ENCODE results near the gene OGFOD1.

Gene OGFOD1

DNA sequence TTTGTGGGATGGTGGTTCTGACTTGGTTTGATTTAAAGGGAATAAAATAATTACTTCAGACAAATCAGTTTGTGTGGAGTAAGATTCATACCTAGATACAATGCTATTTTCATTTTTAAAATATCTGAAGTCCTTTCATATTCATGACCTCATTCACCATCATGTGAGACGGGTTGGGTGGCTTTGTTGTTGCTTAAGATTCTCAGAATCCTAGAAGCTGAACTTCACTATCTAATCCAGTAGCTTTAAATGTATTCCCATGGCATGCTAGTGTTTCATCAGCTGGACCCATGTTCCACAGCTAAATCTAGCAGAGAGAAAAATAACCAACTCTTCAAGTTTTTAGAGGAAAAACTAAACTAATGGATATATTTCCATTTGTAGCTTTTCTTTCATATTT, 23.3 kb upstream of the OGFOD1 start:
- H3K36me3 ChIP-seq (ENCODE audit: control insufficient read depth, insufficient read depth, low read length): peaks cover 29% of the 10 kb centered on the region
- no peaks in the 10 kb centered on the region for H3K4me1 ChIP-seq (ENCODE audit: control insufficient read depth, insufficient read depth, low read length, poor library complexity, severe bottlenecking)
- no peaks in the 10 kb centered on the region for H3K9me3 ChIP-seq (ENCODE audit: control insufficient read depth, low read length)
- WGBS, 2 experiments (ENCODE audit: insufficient coverage in 2 of 2): 100% methylated on average over 1 of the region's 1 CpG; no CpG with 5 or more reads in 1 of the 2 experiments
- H3K27ac ChIP-seq (ENCODE audit: low read depth, low read length, severe bottlenecking): no peak overlapping the region
- no peak overlapping the region for H3K4me3 ChIP-seq (ENCODE audit: extremely low read depth, insufficient read depth, low read length, poor library complexity, severe bottlenecking)

- H3K36me3 ChIP-seq (ENCODE audit: control insufficient read depth, insufficient read depth, low read length): peaks cover 77% of the 10 kb centered on the region
Observed at GRCh38 chr16:56436258-56436657, 15.1 kb upstream of the OGFOD1 start.

DNA sequence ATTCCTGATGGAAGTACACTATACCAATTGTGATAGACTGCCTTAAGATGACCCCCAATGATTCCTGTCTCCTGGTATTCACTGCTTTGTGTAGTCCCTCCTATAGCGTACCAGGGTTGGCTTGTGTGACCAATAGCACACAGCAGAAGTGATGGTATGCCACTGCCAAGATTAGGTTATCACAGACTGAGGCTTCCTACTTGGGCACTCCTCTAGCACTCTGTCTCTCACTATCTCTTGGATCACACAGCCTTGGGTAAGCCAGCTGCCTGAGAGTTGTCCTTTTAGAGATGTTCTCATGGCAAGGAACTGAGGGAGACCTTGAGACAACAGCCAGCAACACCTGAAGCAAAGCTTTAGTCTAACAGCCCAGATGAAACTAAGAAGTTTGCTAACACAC, 13.3 kb upstream of the OGFOD1 start:
- Histone ChIP-seq H3K36me3 (ENCODE audit: control insufficient read depth, insufficient read depth, low read length) (peaks cover 76% of the 10 kb centered on the region), H3K4me1 (ENCODE audit: control insufficient read depth, insufficient read depth, low read length, poor library complexity, severe bottlenecking) (no peaks in the 10 kb centered on the region), H3K9me3 (ENCODE audit: control insufficient read depth, low read length) (no peaks in the 10 kb centered on the region), H3K27ac (ENCODE audit: low read depth, low read length, severe bottlenecking) (no peak overlapping the region), H3K4me3 (ENCODE audit: extremely low read depth, insufficient read depth, low read length, poor library complexity, severe bottlenecking) (no peak overlapping the region)
- 100% methylated on average over 1 of the region's 1 CpG for WGBS, 2 experiments (ENCODE audit: insufficient coverage in 2 of 2)

More at GRCh38 chr16:56436258-56436657, 15.1 kb upstream of the OGFOD1 start:
- no peaks in the 10 kb centered on the region for H3K4me1 ChIP-seq (ENCODE audit: control insufficient read depth, insufficient read depth, low read length, poor library complexity, severe bottlenecking)
- no peaks in the 10 kb centered on the region for H3K9me3 ChIP-seq (ENCODE audit: control insufficient read depth, low read length)
- H3K4me3 ChIP-seq (ENCODE audit: extremely low read depth, insufficient read depth, low read length, poor library complexity, severe bottlenecking): no peak overlapping the region
- no peak overlapping the region for H3K27ac ChIP-seq (ENCODE audit: low read depth, low read length, severe bottlenecking)

DNA sequence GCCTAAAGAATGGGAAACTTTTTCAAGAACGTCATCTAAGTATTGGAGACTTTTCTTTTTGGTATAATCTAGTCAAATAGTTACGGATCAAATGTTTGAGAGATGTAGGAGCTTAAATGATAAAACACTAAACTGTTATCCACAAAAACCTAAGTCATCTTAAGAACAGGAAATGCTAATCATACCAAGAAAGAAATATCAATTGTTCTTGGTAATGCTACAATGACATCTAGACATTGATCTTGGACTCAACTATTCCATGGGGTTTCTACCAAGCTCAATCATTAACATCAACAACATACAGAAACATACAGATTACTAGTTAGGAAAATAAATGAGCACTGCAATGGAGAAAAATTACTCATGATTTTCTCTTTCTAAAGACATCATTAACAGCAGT, 4.1 kb upstream of the OGFOD1 start:
- peaks cover 25% of the 10 kb centered on the region for H3K4me1 ChIP-seq (ENCODE audit: control insufficient read depth, insufficient read depth, low read length, poor library complexity, severe bottlenecking)
- H3K36me3 ChIP-seq (ENCODE audit: control insufficient read depth, insufficient read depth, low read length): peaks cover 55% of the 10 kb centered on the region
- no CpG with 5 or more reads among the region's 2 CpGs for WGBS, 2 experiments (ENCODE audit: insufficient coverage in 2 of 2)
- no peaks in the 10 kb centered on the region for H3K9me3 ChIP-seq (ENCODE audit: control insufficient read depth, low read length)
- H3K27ac ChIP-seq (ENCODE audit: low read depth, low read length, severe bottlenecking): no peak overlapping the region
- H3K4me3 ChIP-seq (ENCODE audit: extremely low read depth, insufficient read depth, low read length, poor library complexity, severe bottlenecking): no peak overlapping the region

GRCh38 chr16:56448005-56448404, 3.3 kb upstream of the OGFOD1 start:
- no peak overlapping the region for H3K4me3 ChIP-seq (ENCODE audit: extremely low read depth, insufficient read depth, low read length, poor library complexity, severe bottlenecking)
- H3K36me3 ChIP-seq (ENCODE audit: control insufficient read depth, insufficient read depth, low read length): peaks cover 50% of the 10 kb centered on the region
- no peak overlapping the region for H3K27ac ChIP-seq (ENCODE audit: low read depth, low read length, severe bottlenecking)
- peaks cover 25% of the 10 kb centered on the region for H3K4me1 ChIP-seq (ENCODE audit: control insufficient read depth, insufficient read depth, low read length, poor library complexity, severe bottlenecking)
- no peaks in the 10 kb centered on the region for H3K9me3 ChIP-seq (ENCODE audit: control insufficient read depth, low read length)

- H3K36me3 ChIP-seq (ENCODE audit: control insufficient read depth, insufficient read depth, low read length): peaks cover 45% of the 10 kb centered on the region
- H3K4me1 ChIP-seq (ENCODE audit: control insufficient read depth, insufficient read depth, low read length, poor library complexity, severe bottlenecking): peaks cover 25% of the 10 kb centered on the region
- peak overlapping the region; percentile 98 for H3K4me3 ChIP-seq (ENCODE audit: extremely low read depth, insufficient read depth, low read length, poor library complexity, severe bottlenecking)
- WGBS, 2 experiments (ENCODE audit: insufficient coverage in 2 of 2): 0 to 13% methylated on average over 3 to 8 of the region's 18 CpGs
- H3K9me3 ChIP-seq (ENCODE audit: control insufficient read depth, low read length): no peaks in the 10 kb centered on the region
- H3K27ac ChIP-seq (ENCODE audit: low read depth, low read length, severe bottlenecking): peak overlapping the region; percentile 82
Observed at GRCh38 chr16:56450275-56450985, 924 bp upstream of the OGFOD1 start.

DNA sequence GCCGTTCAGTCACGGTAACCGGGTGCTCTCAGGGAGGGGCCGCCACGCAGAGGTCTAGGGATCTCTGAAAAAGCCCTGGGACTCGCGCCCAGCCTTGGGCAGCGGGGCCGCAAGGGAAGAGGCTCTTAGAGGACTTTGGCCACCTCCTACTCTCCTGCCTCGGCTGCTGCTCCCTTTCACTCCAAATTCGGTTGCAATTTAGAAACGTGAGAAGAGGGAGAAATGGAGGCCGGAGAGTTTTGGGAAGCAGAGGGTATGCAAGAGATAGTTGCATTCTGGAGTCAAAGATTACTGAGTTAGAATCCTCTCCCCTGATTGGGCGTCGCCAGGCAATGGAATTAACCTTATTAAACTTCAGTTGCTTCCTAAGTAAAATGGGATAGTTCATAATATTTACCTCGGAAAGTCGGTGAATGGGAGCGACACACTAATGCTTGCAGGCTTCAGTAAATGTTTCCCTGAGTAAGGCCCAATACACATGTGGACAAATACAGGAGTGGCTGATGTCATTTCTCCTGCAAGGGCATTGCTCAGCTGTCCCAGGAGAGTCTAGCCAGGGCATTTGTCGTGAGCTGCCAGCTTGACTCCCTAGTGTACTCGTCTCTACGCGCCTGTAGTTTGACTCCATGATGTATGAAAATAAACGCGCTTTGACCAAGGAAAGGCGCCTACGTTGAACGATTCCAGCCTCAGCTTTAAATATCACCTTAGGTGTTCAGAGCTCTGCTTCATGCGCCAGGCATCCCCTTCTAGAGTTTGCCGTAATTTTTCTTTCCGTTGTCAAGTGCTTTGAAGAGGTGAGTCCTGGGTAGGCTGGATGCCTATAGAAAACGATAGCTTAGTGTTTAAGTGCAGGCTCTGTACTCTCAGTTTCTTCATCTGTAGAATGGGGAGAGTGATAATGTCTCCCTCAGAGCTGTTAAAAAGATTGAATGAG, 667 bp downstream of the OGFOD1 start:
- H3K27ac ChIP-seq (ENCODE audit: low read depth, low read length, severe bottlenecking): peak overlapping the region; percentile 75
- WGBS, 2 experiments (ENCODE audit: insufficient coverage in 2 of 2): 8 to 9% methylated on average over 22 to 25 of the region's 31 CpGs

GRCh38 chr16:56457927-56458470, 6.6 kb downstream of the OGFOD1 start:
- no peaks in the 10 kb centered on the region for H3K9me3 ChIP-seq (ENCODE audit: control insufficient read depth, low read length)
- peaks cover 82% of the 10 kb centered on the region for H3K36me3 ChIP-seq (ENCODE audit: control insufficient read depth, insufficient read depth, low read length)
- no peaks in the 10 kb centered on the region for H3K4me1 ChIP-seq (ENCODE audit: control insufficient read depth, insufficient read depth, low read length, poor library complexity, severe bottlenecking)
- H3K4me3 ChIP-seq (ENCODE audit: extremely low read depth, insufficient read depth, low read length, poor library complexity, severe bottlenecking): no peak overlapping the region
- WGBS, 2 experiments (ENCODE audit: insufficient coverage in 2 of 2): 99% methylated on average over 5 of the region's 6 CpGs
- no peak overlapping the region for H3K27ac ChIP-seq (ENCODE audit: low read depth, low read length, severe bottlenecking)

More for the DNA sequence above, 667 bp downstream of the OGFOD1 start:
- Histone ChIP-seq H3K9me3 (ENCODE audit: control insufficient read depth, low read length) (no peaks in the 10 kb centered on the region), H3K4me1 (ENCODE audit: control insufficient read depth, insufficient read depth, low read length, poor library complexity, severe bottlenecking) (peaks cover 25% of the 10 kb centered on the region), H3K4me3 (ENCODE audit: extremely low read depth, insufficient read depth, low read length, poor library complexity, severe bottlenecking) (peak overlapping the region; percentile 98), H3K36me3 (ENCODE audit: control insufficient read depth, insufficient read depth, low read length) (peaks cover 45% of the 10 kb centered on the region)

- Histone ChIP-seq H3K27ac (ENCODE audit: low read depth, low read length, severe bottlenecking) (no peak overlapping the region), H3K4me3 (ENCODE audit: extremely low read depth, insufficient read depth, low read length, poor library complexity, severe bottlenecking) (no peak overlapping the region), H3K9me3 (ENCODE audit: control insufficient read depth, low read length) (no peaks in the 10 kb centered on the region), H3K4me1 (ENCODE audit: control insufficient read depth, insufficient read depth, low read length, poor library complexity, severe bottlenecking) (no peaks in the 10 kb centered on the region), H3K36me3 (ENCODE audit: control insufficient read depth, insufficient read depth, low read length) (peaks cover 85% of the 10 kb centered on the region)
- WGBS, 2 experiments (ENCODE audit: insufficient coverage in 2 of 2): 100% methylated on average over 1 to 2 of the region's 2 CpGs
Observed at GRCh38 chr16:56460101-56460500, 8.7 kb downstream of the OGFOD1 start.

- no peak overlapping the region for H3K4me3 ChIP-seq (ENCODE audit: extremely low read depth, insufficient read depth, low read length, poor library complexity, severe bottlenecking)
- H3K36me3 ChIP-seq (ENCODE audit: control insufficient read depth, insufficient read depth, low read length): peaks cover 85% of the 10 kb centered on the region
- H3K4me1 ChIP-seq (ENCODE audit: control insufficient read depth, insufficient read depth, low read length, poor library complexity, severe bottlenecking): no peaks in the 10 kb centered on the region
- 80 to 100% methylated on average over 1 to 3 of the region's 3 CpGs for WGBS, 2 experiments (ENCODE audit: insufficient coverage in 2 of 2)
- H3K9me3 ChIP-seq (ENCODE audit: control insufficient read depth, low read length): no peaks in the 10 kb centered on the region
- H3K27ac ChIP-seq (ENCODE audit: low read depth, low read length, severe bottlenecking): no peak overlapping the region
Observed at GRCh38 chr16:56462064-56462796, 10.9 kb downstream of the OGFOD1 start.
